Measurements from ENCODE around the gene ZNF512.
"Not testable (repeated sequence)": the region's sequence is repeated elsewhere in the genome, so short reads cannot be mapped to it uniquely, and the experiment has no call there.

- not testable (repeated sequence) for TF ChIP-seq CTCF, POLR2A (IDR thresholded peaks at IDR 0.05)
Measured at GRCh38 chr2:27626323-27626722, 43.5 kb downstream of the ZNF512 start.
